Gastrocnemius medialis (tissue), 4 donors: Measurements from ENCODE around the gene UBE3B. TPM values are rescaled to one million over a fixed set of nuclear protein-coding genes. Genes with fewer than 3 reads are reported as not detected.

Experiments
- ATAC-seq, 2 donors: fragments of 150-250 bp; one replicate each; pipeline ENCODE4 v1.9.1; 2016
- DNase-seq, 2 donors: peaks; one replicate each; pipeline ENCODE4 v3.0.0-alpha.2; 2019
- H3K27ac ChIP-seq, 4 donors: fragments of 200-600 bp; sonication (generic); 1 replicate in 1 of 4; 2 replicates in 3 of 4; pipeline ENCODE4 v1.5.1; 2016 to 2018; ENCODE audit warnings: mild to moderate bottlenecking in 2 of 4, moderate library complexity in 1 of 4
- H3K27me3 ChIP-seq, 3 donors: fragments of 200-600 bp; sonication (generic) in 2 of 3; 1 replicate in 1 of 3; 2 replicates in 2 of 3; pipeline versions ENCODE4 v1.5.1 to v1.6.0; 2016 to 2019; ENCODE audit warnings: mild to moderate bottlenecking in 1 of 3, moderate library complexity in 1 of 3
- H3K36me3 ChIP-seq, 2 donors: fragments of 200-600 bp; sonication (generic) in 1 of 2; one replicate each; pipeline ENCODE4 v1.5.1; 2017 to 2018
- H3K4me1 ChIP-seq, 2 donors: fragments of 200-600 bp; sonication (generic) in 1 of 2; one replicate each; pipeline ENCODE4 v1.5.1; 2016 to 2017; ENCODE audit warnings: mild to moderate bottlenecking in 2 of 2
- H3K4me3 ChIP-seq, 4 donors: fragments of 200-600 bp; sonication (generic) in 3 of 4; 1 replicate in 1 of 4; 2 replicates in 3 of 4; pipeline ENCODE4 v1.5.1; 2016 to 2019; ENCODE audit warnings: mild to moderate bottlenecking in 2 of 4
- H3K9me3 ChIP-seq, 3 donors: fragments of 200-600 bp; sonication (generic) in 2 of 3; 1 replicate in 1 of 3; 2 replicates in 2 of 3; pipeline ENCODE4 v1.5.1; 2016 to 2019
- CTCF ChIP-seq, 5 experiments: fragments of 450-650 bp in 3 of 5; fragments of 200-600 bp in 2 of 5; sonication (generic) in 2 of 5; IDR thresholded peaks in 4 of 5; conservative IDR thresholded peaks in 1 of 5; 1 replicate in 4 of 5; 2 replicates in 1 of 5; pipeline ENCODE4 v1.5.1; 2016 to 2019; ENCODE audit warnings: antibody characterized with exemption in 5 of 5, mild to moderate bottlenecking in 3 of 5, moderate library complexity in 3 of 5
- POLR2A ChIP-seq, 2 donors: fragments of 450-650 bp; IDR thresholded peaks; one replicate each; pipeline ENCODE4 v1.6.1; 2017; ENCODE audit warnings: antibody characterized with exemption in 2 of 2, mild to moderate bottlenecking in 2 of 2, moderate library complexity in 2 of 2
- in situ Hi-C, 4 donors: fragments of 200-750 bp; cut with MboI; loops; one replicate each; pipeline versions ENCODE4 v1.15.0 to v1.8.0; 2017; ENCODE audit warnings: low sequenced_read_pairs in 4 of 4
- intact Hi-C: fragments of 100-400 bp; cut with DNase I; formaldehyde crosslinking; loops from one replicate; pipeline ENCODE4 v1.15.1; 2023; ENCODE audit warnings: low total_unique reads
- total RNA-seq, 4 donors: library from RNA; depleted of rRNA; stranded (reverse); fragments of >200 nt; gene quantifications; one replicate each; pipeline versions ENCODE4 v1.1.0 to v1.2.3, GENCODE V29; 2016

The UBE3B gene
- total RNA-seq, 4 donors from 2014 or later = 44.8 to 58.2 (median 55.9) TPM

DNA sequence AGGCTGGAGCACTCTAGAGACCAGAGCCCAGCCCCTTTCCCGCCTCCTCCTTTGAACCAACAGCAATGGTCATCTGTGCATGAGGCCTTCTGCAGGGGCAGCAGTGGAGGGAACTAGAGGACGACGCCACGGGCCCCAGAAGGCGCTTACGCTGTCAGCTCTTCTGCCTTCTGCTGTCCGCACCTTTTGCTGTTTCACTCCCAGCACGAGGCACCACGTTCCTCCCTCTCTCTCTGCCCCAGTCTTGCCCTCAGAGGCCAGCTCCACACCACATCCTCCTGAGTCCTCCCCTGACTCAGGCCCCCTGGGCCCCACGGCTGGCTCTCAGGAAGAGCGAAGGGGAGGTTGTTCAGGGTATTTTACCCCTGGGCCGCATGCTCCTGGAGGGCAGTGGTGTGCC, 80.4 kb downstream of the UBE3B start:
- Histone ChIP-seq H3K4me1 (no peaks in the 10 kb centered on the region), H3K4me3 (no peak overlapping the region), H3K27me3 (peaks cover 0 to 6% (median 2%) of the 10 kb centered on the region in 3 donors), H3K36me3 (peaks cover 0 to 18% of the 10 kb centered on the region in 2 donors), H3K27ac (no peak overlapping the region), H3K9me3 (no peaks in the 10 kb centered on the region)
- intact Hi-C loops (no loop called here), in situ Hi-C loops (no loop called here)
- TF ChIP-seq POLR2A (IDR thresholded peaks at IDR 0.05) (no peak), CTCF (IDR thresholded peaks at IDR 0.05 in 4 of 5, conservative IDR thresholded peaks at IDR 0.05 in 1 of 5) (no peak)
- DNase-seq (no peak), ATAC-seq (no peak)

DNA sequence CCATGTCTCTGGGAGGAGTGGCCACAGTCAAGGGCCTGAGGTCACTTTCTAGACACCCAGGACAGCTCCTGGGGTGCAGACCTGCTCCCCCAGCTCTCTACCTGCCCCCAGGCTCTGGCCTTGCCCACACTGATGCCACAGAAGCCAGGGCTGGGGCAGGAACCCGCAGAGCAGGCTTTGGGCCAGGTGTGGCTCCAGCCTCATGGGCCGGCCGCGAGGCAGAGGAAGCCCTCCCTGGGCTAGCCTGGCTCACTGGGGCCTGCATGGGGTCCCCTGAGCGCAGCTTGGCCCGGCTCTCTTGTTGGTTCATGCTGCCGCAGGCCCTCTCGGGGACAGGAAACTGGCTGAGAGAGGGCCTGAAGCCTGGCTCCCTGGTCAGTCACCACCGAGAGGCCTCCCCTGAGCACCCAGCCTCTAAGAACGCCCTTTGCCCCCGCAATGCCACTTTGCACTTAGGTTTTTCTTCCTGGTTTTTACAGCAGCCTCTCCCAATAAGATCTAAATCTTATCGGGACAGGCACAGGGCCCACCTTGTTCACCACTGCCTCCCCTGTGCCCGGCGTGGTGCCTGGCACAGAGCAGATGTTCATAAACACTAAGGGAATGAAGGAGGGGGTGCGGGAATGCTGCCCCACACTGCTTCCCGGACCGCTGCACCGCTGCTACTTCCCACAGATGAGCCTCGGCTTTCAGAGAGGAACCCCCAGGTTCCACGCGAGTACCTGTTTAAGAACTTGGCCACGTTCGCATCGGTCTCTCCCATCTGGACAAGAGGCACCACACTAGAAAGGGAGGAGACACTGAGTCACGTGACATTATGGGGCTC, 81.2 kb downstream of the UBE3B start:
- no peak for DNase-seq
- H3K27me3 ChIP-seq = peaks cover 0 to 1% (median 0%) of the 10 kb centered on the region in 3 donors
- TF ChIP-seq CTCF (IDR thresholded peaks at IDR 0.05 in 4 of 5, conservative IDR thresholded peaks at IDR 0.05 in 1 of 5) (no peak), POLR2A (IDR thresholded peaks at IDR 0.05) (no peak)
- no peak overlapping the region for H3K4me3 ChIP-seq
- no peak overlapping the region for H3K27ac ChIP-seq
- ATAC-seq = no peak
- no peaks in the 10 kb centered on the region for H3K4me1 ChIP-seq
- intact Hi-C loops = no loop called here
- in situ Hi-C loops = no loop called here
- H3K36me3 ChIP-seq = peaks cover 0 to 25% of the 10 kb centered on the region in 2 donors
- no peaks in the 10 kb centered on the region for H3K9me3 ChIP-seq

DNA sequence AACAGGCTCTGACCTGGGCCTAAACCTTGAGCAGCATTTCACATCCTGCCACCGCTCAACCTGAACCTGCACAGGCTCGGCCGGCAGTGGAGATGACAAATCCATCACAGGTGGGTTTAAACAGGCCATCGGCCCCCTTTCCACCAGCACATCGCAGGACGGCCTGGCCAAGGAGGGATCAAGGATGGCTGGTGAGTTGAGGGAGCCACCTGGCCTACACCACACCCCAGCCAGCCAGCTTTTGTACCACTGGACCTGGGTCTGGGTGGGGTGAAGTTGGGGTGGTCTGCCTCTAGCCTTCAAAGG, 81.7 kb downstream of the UBE3B start:
- no peak overlapping the region for H3K27ac ChIP-seq
- ATAC-seq (no peak), DNase-seq (no peak)
- no peaks in the 10 kb centered on the region for H3K9me3 ChIP-seq
- TF ChIP-seq CTCF (IDR thresholded peaks at IDR 0.05 in 4 of 5, conservative IDR thresholded peaks at IDR 0.05 in 1 of 5) (no peak), POLR2A (IDR thresholded peaks at IDR 0.05) (no peak)
- H3K36me3 ChIP-seq = peaks cover 0 to 31% of the 10 kb centered on the region in 2 donors
- no peaks in the 10 kb centered on the region for H3K4me1 ChIP-seq
- in situ Hi-C loops (no loop called here), intact Hi-C loops (no loop called here)
- H3K27me3 ChIP-seq = no peaks in the 10 kb centered on the region
- no peak overlapping the region for H3K4me3 ChIP-seq

GRCh38 chr12:109559601-109560000, 82.2 kb downstream of the UBE3B start:
- intact Hi-C loops (no loop called here), in situ Hi-C loops (no loop called here)
- no peak for ATAC-seq
- no peak for DNase-seq
- no peak overlapping the region for H3K4me3 ChIP-seq
- H3K27ac ChIP-seq = no peak overlapping the region
- H3K9me3 ChIP-seq = no peaks in the 10 kb centered on the region
- no peaks in the 10 kb centered on the region for H3K4me1 ChIP-seq
- TF ChIP-seq POLR2A (IDR thresholded peaks at IDR 0.05) (no peak), CTCF (IDR thresholded peaks at IDR 0.05 in 4 of 5, conservative IDR thresholded peaks at IDR 0.05 in 1 of 5) (no peak)
- H3K27me3 ChIP-seq = no peaks in the 10 kb centered on the region
- H3K36me3 ChIP-seq = peaks cover 0 to 36% of the 10 kb centered on the region in 2 donors
